Cerebellar nuclear complex (tissue), 1 donor: ENCODE data around the gene KLF15.

Experiments used
- DNase-seq, 2 experiments: peaks; one replicate each; lab custom pipeline; 2025; lab: John Stamatoyannopoulos, UW

KLF15 gene

GRCh38 chr3:126320517-126321293 is 36.5 kb downstream of the KLF15 start:
- no peak for DNase-seq

- DNase-seq, result no peak
These were observed 37.4 kb downstream of the KLF15 start for GRCh38 chr3:126319701-126320295.

DNA sequence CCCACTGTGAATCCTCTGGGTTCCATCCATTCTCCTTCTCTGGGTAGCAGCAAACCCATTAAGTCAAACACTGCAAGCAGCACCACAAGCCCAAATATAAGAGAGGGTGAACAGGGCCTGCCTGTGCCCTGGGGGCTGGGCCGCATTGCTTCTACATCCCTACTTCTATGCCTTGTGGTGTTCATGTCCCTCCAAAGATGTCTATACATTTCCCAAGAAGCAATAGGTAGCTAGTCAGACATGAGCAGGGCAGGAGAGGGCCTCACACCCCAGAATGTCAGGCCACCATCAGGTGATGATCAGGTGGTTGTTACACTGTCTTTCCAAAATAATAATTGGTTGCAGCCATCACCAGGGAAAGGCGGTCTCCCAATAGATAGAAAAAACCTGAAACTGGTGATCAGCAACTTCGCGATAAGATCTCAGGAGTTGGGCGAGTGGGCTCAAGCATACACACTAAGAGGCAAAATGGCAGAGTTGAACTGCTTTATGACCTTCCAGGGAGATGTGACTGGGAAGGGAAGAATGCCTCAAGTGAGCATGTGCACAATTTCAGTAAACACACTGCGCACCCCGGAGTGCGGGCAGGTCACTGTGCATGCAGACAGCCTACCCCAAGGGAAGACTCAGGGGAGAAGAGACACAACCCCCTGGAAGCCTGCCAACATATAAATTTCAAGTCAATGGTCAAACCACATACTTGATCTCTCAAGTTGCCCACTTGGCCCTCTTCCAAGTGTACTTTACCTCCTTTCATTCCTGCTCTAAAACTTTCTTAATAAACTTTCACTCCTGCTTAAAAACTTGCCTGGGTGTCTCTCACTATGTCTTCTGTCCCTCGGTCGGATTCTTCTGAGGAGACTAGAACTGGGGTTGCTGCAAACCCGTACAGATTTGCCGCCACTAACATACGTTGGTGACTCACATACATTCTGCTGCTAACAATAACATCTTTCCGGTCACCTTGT is 39.9 kb downstream of the KLF15 start:
- no peak for DNase-seq

- DNase-seq, result no peak
These were observed 40.7 kb downstream of the KLF15 start for GRCh38 chr3:126316501-126316939.

DNA sequence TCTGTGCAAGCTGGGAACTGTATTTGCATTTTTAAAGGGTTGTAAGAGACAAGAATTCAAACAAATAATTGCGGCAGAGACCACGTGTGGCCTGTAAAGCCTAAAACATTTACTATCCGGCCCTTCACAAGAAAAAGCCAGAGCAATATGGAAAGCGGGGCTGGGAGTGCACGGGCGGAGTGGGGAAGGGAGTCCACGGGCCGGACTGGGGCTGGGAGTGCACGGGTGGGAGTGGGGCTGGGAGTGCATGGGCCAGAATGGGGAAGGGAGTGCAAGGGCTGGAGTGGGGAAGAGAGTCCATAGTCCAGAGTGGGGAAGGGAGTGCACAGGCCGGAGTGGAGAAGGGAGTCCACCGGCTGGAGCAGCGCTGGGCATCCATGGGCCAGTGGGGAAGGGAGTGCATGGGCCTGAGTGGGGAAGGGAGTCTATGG is 41.2 kb downstream of the KLF15 start:
- DNase-seq, result no peak

GRCh38 chr3:126314790-126315658 is 42.2 kb downstream of the KLF15 start:
- no peak for DNase-seq

DNA sequence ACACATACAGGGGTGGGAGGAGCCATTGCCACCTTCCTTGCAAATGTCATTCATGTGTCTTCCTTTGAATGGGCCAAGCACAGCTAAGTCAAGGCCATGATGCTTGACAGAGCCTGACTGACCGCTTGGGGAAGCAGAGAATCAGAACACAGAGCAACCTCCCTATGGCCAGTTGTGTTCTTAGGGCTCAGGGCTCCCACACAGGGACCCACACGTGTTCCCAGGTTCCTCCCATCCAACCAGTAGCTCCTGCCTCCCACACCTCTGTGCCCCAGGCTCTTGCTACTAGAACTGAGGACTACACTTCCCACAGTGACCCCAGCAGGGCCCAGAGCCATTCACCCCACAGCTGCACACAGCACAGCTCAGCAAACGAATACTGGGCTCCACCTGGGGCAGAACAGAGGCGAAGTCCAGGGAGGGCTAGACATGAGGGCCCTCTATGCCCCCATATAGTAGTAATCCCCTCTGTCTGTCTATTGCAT is 42.9 kb downstream of the KLF15 start:
- no peak for DNase-seq

GRCh38 chr3:126313580-126314304 is 43.5 kb downstream of the KLF15 start:
- no peak for DNase-seq

- no peak for DNase-seq
These were observed 44.0 kb downstream of the KLF15 start for GRCh38 chr3:126313166-126313565.

DNA sequence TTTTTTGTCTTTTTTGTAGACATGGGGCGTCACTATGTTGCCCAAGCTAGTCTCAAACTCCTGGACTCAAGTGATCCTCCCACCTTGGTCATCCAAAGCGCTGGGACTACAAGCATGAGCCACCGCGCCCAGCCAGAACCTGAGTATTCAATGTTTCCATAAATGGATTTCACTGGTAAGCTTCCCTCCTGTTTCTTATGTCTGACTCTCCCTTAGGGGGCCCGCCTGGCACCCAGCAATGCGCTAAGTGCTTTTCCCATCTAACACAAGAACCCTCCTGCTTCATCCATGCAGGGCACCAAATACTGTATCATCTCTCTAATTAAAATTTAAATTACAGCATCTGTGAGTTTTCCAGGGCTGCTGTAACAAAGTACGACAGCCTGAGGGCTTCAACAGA is 44.9 kb downstream of the KLF15 start:
- DNase-seq, result no peak

GRCh38 chr3:126311338-126311978 is 45.8 kb downstream of the KLF15 start:
- no peak for DNase-seq

DNA sequence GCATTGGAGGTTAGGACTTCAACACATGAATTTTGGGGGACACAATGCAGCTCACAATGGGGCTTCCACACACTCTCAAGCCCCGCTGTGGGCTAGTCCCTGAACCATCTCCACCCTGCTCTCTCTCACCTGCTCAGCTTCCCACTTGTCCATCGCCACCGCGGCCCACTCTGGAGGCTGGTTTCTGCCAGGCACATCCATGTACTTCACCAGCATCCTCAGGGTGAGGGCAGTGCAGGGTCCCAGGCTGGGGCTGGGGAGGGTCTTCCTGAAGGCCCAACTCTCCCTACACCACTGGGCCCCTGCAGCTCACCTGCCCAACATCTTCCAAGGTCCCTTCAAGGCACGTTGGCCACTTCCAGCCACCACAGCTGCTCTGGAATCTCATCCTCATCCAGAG is 46.4 kb downstream of the KLF15 start:
- no peak for DNase-seq

- DNase-seq, result no peak
These were observed 47.1 kb downstream of the KLF15 start for GRCh38 chr3:126309861-126310655.

DNA sequence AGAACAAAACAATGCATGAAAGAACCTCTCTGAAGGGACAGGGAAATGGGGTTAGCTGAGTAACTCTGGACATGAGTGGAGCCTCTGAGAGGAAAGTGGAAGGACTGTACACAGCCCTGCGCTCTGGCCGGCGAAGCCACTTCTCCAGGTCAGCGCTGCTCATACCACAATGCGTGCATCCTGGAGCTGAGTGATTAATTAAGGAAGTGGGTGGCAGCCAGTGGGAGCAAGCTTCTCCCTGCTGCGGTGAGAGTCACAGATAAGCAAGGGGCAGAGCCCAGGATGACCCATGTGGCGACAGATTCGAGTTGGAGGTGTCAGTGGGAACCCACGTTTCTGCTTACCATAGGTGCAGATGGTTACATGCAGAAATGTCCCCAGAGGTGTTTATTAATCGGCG is 48.0 kb downstream of the KLF15 start:
- no peak for DNase-seq

- no peak for DNase-seq
These were observed 48.6 kb downstream of the KLF15 start for GRCh38 chr3:126308394-126309125.

GRCh38 chr3:126307591-126308393 is 49.4 kb downstream of the KLF15 start:
- DNase-seq, result no peak

DNA sequence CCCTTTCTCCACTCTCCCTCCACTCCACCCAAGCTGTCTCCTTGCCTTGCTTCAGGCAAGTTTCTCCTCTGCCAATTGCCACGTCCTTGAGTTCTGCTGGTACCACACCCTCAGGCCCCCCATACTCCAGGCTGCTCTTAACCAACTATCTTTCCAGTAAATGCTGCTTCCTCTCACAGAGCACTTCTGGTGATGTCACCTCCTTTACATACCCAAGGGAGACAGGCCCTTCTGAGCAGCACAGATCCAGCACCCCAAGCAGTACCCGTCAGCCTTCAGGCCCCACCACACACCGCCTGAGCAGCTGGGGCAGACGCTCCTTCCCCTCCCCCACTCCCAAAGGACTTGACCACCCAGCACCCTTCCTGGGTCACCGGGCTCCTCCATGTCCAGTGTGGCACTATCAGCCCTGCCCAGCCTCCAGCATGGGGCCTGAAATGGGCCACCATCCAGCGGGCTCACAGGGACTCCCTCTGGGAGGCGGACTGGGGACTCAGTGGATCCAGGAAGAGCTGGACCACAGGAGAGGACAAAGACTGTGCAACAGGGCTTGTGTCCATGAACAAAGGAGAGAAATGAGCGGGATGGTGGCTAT is 50.2 kb downstream of the KLF15 start:
- no peak for DNase-seq
